Left renal cortex interstitium (tissue), 4 donors: Measurements from ENCODE around the gene USP15. TPM values are rescaled to one million over a fixed set of nuclear protein-coding genes. Genes with fewer than 3 reads are reported as not detected.

Experiments
- DNase-seq, 4 donors: peaks; one replicate each; pipeline ENCODE4 v3.0.0-alpha.2; 2013; ENCODE audit warnings: low read depth in 4 of 4, low spot score in 2 of 4, missing footprints in 1 of 4
- polyA plus RNA-seq, 4 donors: library from polyadenylated mRNA; unstranded; fragments of 120-200 nt; gene quantifications; one replicate each; pipeline ENCODE4 v1.2.1, GENCODE V29; 2013; ENCODE audit not compliant: insufficient read length in 4 of 4

The USP15 gene
- 10 to 100 TPM; 42.2 to 54.9 (median 47.9) TPM for polyA plus RNA-seq

DNA sequence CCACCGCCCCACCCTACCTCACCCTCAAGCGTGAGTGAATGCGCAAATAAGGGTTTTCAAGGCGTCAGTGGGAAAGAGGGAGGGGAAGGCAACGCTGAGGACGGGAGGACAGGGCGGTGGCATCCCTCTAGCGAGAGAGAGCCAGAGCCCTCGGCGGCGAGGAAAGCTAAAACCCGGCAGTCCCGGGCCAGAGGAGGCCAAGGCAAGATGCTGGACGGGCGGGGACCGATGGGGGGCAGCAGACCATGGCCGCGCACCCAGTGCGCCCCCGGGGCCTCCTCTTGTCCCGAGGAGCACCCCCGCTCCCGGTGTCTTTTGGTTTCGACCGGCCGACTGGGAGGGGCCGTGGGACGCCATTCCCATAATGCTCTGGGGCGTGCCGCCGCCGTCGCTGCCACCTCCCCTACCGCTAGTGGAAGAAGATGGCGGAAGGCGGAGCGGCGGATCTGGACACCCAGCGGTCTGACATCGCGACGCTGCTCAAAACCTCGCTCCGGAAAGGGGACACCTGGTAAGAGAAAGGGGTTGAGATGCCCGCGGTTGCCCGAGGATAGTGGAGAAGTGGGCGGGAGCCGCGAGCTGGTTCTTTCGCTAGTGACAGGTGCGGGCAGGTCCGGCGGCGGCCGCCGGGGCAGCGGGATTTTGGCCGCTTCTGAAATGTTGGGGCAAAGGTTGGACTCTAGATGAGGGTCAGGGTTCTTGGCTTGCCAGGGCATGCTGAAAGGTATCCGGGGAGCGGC is at the start of gene USP15:
Gene USP15 (plus strand): TSS at position 412 of the 740 bp plus-strand sequence. CDS start 11 bp downstream, at position 423.
- DNase-seq: peak; percentile 87 to 94 (median 90)

DNA sequence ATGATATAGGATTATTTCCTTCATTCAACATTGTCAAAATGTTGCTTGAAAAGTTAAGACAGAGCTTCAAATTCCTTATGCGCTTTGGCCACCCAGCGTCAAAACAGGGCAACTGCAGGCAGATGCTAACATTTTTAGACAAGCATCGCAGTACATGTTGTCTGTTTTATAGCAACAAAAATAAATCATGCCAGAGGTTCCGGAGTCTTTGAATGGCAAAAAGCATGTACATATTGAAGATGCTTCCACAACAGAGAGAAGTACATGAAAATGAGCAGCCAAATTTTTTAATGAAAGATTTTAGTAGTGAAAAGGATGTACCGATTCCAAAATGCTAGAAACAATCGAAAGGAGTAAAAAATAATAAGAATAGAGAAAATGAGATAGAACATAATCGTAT is 49.8 kb upstream of the USP15 start:
- no peak for DNase-seq

DNA sequence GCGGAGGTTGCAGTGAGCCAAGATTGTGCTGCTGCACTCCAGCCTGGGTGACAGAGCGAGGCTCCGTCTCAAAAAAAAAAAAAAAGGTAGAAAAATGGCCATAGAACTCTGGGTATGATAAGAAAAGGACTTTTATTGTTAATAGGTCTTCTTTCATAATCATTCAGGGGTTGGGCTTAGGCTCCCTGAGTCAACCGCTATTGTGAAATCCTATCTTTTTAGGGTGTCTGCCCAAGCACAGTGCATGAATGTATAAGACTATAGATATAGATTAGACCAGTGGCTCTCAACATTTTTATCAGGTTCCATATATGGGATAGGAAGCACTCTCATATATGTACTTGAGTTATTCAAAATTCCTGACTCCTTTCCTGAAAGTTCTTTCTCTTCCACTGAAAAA is 48.7 kb upstream of the USP15 start:
- DNase-seq: no peak

DNA sequence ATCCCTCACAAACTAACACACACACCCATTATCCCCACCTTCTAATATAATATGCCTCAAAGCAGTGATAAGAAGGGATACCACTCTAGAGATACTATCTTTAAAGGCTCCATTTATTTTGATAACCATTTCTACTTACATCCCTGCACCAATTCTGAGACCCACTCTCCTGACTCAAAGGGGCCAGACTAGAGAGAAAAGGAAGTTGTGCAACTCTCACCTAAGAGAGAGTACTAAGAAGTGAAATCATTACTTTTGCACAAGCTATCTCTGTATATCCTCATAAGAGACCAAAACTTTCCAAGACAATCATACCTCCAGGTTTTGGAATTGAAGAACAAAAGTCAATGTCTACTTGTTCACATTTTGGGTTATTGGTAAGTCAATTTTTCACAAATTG is 45.4 kb upstream of the USP15 start:
- DNase-seq: no peak

DNA sequence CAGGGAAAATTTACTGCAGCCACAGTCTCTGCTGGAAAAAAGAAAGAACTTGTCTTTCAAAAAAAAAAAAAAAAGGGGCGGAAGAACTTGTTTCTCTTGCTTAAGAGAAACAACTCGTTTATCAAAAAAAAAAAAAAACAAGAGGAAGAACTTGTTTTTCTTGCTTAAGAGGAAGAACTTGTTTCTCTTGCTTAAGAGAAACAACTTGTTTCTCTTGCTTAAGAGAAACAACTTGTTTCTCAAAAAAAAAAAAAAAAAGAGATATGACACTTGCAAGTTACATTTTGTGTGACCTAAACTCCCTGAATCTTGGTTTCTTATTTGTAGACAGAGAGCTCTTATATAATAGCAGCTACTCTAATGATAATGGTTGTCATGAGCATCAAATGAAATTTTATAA is 44.7 kb upstream of the USP15 start:
- peak in 1 of 4 donors; percentile 9 for DNase-seq

DNA sequence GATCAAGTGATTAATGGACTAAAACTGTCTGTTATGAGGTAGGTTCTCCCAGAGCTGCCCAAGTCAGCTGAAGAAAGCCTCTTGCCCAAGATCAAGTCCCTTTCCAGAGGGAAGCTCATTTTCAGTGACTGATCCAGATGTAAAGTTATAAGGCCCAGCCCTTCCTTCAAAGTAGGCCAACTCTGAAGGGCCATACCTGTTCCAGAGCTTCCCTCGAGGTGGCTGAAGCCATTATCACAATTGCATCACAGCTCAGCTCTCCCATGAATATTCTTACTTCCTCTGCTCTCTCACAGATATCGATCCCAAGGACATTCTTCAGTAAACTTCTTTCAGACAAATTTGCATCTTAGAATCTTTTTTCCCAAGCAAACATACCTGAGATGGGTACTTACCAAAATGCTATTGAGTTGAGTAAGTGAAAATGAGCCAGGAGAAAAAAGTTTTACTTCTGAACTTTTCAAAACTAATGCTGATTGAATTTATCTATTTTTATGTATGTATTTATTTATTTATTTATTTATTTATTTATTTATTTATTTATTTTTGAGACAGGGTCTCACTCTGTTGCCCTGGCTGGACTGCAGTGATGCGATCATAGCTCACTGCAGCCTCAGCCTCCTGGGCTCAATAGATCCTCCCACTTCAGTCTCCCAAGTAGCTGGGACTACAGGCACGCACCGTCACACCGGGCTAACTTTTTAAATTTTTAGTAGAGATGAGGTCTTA is 42.6 kb upstream of the USP15 start:
- no peak for DNase-seq

DNA sequence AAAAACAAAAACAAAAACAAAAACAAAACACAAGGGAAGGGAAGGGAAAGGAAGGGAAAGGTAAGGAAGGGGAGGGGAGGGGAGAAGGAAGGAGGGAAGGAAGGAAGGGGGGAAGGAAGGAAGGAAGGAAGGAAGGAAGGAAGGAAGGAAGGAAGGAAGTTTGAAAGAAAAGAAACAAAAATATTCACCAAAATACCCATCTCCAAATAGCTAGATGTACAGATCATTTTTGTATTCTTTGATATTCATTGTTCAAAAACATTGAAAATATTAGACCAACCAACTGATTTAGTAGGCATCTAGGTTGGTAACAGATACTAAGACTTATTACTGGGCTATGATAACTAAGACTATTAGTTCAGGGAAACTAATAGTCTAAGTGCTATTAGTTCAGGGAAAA is 39.1 kb upstream of the USP15 start:
- DNase-seq: no peak

DNA sequence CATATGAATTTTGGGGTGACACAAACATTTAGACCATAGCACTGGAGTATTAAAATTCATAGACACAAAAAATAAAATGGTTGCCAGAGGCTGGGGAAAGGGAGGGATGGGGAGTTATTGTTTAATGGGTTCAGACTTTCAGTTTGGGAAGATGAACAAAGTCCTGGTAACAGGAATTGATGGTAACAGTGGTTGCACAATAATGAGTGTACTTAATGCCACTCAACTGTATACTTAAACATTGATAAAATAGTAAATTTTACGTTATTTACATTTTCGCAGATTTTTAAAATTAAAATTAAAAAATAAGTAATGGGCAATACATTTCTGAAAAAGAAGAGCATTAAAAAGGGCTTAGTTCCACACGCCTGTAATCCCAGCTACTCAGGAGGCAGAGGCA is 35.6 kb upstream of the USP15 start:
- no peak for DNase-seq

DNA sequence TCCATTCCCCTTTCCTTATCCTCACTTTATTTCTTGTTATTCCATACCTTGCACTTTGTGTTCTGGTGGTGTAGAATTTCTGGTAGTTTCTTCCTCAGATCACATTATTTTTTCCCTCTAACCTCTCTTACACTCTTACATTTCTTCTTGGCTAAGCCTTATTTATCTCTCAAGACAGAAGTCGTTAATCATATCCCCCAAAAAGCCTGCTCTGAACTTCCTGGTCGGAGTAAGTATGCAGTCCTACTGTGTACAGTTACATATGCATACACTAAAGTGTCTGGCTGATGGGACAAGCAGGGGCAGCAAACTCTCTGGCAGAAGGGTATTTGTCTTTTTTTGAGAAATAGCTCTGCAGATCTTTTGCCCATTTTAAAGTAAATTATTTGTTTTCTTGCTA is 33.1 kb upstream of the USP15 start:
- DNase-seq: no peak

DNA sequence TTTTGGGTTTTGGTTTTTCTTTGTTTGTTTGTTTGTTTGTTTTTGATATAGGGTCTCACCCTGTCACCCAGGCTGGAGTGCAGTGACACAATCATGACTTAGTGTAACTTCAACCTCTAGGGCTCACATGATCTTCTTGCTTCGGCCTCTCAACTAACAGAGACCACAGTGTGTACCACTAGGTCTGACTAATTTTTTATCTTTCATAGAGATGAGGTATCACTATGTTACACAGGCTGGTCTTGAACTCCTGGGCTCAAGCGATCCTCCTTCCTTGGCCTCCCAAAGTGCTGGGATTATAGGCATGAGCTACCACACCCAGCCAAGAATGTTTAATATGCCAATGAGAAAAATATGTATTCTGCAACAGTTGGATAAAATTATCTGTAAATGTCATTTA is 29.6 kb upstream of the USP15 start:
- DNase-seq: no peak

DNA sequence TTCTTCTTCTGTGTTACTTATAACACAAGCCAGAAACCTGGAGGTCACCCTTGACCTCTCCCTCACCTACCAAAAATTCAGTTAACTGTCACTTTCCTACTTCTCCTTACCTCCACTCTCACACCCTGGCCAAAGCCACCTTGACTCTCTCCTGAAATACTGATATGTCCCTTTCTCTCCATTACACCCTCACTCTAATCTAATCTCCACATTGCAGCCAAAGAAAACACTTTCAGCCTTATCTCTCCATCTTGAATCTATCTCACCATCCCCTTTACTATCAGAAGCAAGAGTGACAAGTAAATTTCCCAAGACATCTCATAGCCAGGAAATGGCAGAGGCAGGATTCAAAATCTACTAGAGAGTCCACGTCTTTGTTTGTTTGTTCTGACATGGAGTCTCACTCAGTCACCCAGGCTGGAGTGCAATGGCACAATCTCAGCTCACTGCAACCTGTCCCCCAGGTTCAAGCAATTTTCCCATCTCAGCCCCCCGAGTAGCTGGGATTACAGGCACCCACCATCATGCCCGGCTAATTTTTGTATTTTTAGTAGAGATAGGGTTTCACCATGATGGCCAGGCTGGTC is 28.0 kb upstream of the USP15 start:
- no peak for DNase-seq

DNA sequence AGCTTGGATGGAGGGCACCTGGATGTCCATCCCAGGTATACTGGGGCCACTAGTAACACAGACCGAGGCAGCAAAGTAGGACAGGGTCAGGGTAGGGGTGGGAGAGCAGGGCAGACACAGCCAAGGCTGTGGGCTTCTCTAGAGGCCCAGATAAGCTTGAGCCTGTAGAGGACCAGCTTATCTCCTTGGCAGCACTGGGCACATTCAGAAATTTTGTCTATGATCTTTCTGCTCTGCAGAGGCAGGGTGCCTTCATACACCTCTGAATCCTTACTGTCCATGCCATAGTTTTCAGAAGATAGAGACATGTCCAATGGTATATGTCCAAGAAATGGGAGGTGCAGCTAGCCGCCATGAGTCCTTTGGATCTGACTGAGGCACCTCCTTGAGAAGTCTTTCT is 26.4 kb upstream of the USP15 start:
- no peak for DNase-seq

DNA sequence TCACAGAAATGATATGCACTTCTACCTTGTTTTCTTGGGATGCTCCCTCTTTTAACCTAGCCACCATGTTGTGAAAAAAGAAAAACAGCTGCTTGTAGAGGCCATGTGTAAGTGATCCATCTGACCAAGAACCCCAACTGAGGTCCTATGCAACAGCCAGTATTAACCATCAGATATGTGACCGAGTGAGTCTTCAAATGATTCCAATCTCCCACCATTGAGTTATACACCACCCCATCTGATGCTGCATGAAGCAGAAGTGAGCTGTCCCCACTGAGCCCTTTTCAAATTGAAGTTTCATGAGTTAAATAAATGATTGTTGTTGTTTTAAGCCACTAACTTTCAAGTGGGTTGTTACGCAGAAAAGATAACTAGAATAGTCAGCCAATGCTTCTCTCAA is 20.6 kb upstream of the USP15 start:
- DNase-seq: no peak

DNA sequence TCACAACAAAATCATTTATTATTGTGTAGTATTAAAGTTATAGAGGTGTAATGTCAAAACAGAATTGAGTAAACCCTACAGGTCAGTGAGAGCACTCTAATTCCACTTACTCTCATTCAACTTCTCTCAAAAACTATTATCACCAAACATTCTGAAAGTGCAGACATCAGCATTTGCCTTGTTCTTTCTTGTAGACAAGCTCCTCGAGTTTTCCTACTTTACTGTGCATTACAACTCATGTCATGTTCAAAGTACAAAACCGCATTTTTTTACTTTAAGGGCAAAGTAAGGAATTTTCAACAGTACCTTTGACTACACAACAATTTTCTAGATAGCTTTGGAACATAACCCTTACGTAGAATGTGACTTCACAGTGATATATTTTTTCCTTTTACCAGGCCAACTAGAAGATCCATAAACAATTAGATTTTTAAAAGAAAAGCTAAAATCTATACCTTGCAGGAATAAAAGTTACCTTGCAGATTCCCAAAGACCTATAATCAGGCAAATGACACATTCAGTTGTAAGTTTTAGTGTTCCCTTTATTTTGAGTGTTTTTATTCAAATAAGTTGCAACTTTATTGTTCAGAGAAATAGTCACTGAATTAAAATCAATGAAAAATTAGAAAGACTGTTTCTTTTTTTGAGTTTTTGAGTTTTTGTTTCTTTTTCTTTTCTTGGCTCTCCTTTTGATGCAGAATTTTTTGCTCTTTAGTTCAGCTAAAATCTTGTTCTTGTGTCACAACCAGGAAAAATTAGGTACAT is 12.7 kb upstream of the USP15 start:
- DNase-seq: no peak

DNA sequence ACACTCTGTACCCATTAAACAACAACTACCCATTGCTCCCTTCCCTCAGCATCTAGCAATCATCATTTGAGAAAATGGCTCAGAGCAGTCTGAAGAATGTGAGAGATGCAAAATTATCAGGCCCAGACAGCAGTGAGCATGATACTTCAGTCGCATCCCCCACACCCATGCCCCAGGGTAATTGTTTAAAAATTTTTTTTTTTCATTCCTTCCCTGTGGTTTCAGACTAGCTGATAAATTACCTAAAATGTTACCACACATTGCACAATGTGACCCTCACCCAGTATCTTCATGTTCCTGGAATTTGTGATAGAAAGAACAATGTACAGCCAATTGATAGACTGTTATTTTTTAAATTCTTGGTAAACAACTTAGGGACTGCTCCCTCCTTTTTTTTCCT is 11.3 kb upstream of the USP15 start:
- DNase-seq: no peak

DNA sequence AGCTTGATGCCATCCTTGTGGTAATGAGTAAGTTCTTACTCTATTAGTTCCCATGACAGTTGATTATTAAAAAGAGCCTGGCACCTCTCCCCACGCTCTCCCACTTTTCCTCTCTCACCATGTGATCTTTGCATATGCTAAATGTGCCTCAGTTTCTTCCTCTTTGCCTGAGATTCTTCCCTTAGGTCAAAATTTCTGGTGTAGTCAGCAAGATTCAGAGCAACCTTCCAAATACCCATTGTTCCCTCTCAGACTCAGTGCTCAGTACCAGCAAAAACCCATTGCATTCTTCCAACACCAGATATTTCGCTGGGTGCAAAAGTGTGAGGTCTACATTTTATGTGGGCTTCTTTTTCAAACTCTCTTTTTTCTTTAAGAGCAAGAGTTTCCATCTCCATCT is 10.8 kb upstream of the USP15 start:
- no peak for DNase-seq

DNA sequence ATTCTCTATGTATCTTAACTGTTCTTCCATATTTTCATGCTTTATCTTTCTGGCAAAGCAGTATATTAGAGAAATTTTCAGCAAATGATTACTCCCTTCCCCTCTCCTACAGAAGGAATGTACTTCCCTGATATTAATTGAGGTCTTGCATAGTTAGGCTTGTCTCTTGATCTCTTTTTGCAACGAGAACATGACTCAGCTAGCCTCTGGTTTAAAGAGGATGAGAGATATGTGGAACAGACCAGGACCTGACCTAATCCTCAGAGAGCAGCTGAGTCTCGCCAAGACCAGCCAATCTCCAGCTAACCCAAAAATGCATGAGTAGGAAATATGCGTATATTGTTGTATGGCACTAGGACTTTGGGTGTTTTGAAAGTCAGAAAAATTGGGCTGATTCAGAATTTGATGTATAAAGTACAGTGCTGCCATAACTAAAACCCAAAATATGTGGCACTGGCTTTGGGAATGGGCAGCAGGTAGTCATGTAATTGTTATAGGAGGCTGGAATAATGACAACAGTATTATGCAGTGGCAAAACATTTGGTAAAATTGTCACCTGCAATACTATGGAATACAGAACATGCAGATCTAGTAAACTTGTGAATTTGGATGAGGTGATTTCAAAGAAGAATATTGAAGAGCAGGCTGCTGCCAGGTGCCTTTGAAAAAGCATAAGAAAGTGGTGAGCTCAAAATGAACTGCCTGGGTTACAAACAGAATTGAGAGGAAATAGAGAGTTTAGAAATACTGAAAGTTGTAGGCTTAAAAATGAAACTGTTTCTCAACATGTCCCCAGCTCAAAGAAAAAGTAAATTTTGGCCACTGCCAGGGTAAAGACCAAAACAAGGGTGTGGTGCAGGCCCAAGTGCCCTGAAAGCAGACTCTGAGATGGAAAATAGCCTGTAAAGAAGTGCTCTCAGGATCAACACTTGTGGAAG is 9.3 kb upstream of the USP15 start:
- no peak for DNase-seq

DNA sequence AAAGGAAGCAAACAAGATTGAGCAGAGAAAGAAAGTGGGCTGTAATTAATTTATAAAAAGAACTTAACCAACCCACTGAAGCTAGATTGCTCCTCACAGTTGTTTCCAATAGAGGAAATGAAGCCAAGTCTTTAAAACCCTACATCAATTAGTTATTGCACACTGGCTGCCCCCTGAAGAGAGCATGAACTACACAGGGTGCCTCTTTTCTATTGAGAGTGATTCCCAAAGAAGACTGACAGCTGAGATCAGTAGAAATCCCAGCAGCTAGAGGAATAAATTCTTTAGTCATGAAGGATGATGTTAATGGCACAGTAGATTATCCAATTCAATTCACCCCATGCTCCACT is 8.6 kb upstream of the USP15 start:
- DNase-seq: no peak

DNA sequence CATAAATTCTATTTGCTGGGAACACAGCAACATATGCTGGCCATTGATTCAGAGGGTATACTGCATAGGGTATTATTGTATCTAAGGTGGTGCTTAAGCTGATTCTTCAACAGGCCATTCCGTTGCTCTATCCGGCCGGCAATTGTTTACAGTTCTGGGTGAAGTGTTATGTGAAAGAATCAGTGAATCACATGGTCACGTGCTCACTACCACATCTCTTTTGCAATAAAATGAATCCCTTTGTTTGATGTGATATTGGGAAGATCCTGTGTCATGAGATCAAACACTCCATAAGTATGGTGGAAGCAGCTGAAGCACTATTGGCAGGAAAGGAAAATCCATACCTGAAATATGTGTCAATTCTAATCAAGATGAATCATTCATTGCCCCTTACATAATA is 7.6 kb upstream of the USP15 start:
- DNase-seq: no peak

DNA sequence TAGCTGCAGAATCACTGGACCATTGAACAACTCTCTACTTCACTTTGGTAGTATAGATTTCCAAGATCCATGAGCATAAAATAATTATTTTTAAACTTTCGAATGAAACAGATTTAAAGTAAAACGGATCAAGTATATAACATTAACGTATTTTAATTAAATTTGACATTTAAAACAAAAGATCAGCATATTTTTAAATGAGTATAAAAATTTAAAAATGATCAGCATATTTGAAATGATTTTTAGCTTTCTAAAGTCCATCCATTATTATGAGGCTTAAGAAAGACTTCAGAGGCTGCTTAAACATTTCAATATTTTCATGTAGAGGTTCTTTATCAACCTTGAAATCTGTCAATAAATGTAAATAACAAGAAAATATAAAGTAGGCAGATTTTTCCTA is 5.2 kb upstream of the USP15 start:
- no peak for DNase-seq
